IPS-18a (cell line): ENCODE measurements around the gene PPOX.

Source experiments
- H3K27ac ChIP-seq: one replicate; pipeline ENCODE4 v1.5.1; 2013; ENCODE audit warnings: low read length
- H3K27me3 ChIP-seq: one replicate; pipeline ENCODE4 v1.6.1; 2013; ENCODE audit warnings: mild to moderate bottlenecking, low read length; ENCODE audit not compliant: control insufficient read depth, insufficient read depth
- H3K36me3 ChIP-seq: one replicate; pipeline ENCODE4 v1.6.1; 2013; ENCODE audit warnings: low read depth, low read length; ENCODE audit not compliant: control insufficient read depth
- H3K4me1 ChIP-seq: one replicate; pipeline ENCODE4 v1.6.1; 2013; ENCODE audit warnings: low read depth, low read length; ENCODE audit not compliant: control insufficient read depth
- H3K4me3 ChIP-seq: one replicate; pipeline ENCODE4 v1.5.1; 2013; ENCODE audit warnings: low read length
- H3K9ac ChIP-seq: one replicate; pipeline ENCODE4 v1.6.1; 2013; ENCODE audit warnings: mild to moderate bottlenecking, low read length, moderate library complexity
- H3K9me3 ChIP-seq: one replicate; pipeline ENCODE4 v1.6.1; 2013; ENCODE audit warnings: low read depth, low read length; ENCODE audit not compliant: control insufficient read depth

PPOX gene

DNA sequence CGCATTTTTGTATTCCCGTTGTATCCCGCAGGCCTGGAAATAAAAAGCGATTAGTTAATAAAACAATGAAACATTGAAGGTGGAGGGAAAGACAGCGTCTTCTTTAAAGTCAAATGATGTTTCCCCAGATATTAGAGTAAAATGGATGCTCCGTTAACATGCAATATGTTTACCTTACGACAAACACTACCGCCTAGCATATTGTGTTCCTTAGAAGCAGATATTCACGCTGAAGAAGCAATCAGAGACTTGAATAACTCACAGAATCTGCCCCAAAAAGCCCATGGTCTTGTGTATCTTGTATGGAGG is 11.7 kb downstream of the PPOX start:
- Histone ChIP-seq H3K4me1 (peaks cover 6% of the 10 kb centered on the region), H3K27ac (peak overlapping the region; percentile 61), H3K27me3 (no peaks in the 10 kb centered on the region), H3K9me3 (no peaks in the 10 kb centered on the region), H3K36me3 (peaks cover 20% of the 10 kb centered on the region), H3K9ac (peak overlapping the region; percentile 74), H3K4me3 (peak overlapping the region; percentile 93)

DNA sequence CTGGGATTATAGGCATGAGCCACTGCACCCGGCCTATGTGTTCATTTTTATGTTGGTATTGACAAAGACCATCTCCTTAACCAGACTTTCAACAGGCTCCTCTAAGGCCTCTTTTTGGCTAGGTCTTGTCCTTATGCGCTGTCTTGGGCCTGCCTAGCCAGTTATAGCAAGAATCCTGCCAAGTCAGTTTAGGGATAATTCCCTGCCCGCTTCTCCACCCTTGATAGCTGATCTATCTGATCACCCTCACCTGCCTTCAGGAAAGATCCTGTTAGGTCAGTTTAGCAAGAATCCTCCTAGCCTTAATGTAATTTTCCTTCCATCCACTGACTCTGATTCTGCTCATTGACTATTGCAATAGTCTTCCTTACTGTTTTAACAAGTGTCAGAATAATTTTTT is 13.5 kb downstream of the PPOX start:
- Histone ChIP-seq H3K27ac (no peak overlapping the region), H3K4me1 (peaks cover 6% of the 10 kb centered on the region), H3K9ac (no peak overlapping the region), H3K27me3 (no peaks in the 10 kb centered on the region), H3K4me3 (no peak overlapping the region), H3K9me3 (no peaks in the 10 kb centered on the region), H3K36me3 (peaks cover 6% of the 10 kb centered on the region)

DNA sequence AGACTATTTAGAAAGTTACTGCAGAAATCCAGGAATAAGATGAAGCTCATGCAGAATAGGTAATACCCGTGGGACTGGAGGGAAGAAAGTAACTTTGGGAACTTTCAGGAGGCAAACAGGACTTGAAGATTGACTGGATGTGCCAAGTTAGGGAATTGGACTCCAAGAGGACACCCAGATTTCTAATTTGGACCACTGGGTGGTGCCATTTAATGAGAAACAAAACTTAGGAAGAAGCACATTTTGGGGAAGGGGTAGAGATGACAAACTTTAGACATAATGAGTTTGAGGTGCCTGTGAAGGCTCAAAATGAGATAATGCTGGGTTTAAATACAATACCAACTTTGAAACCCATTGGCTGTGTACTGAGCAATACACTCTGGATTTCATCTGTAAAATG is 14.4 kb downstream of the PPOX start:
- Histone ChIP-seq H3K4me1 (peaks cover 6% of the 10 kb centered on the region), H3K27me3 (no peaks in the 10 kb centered on the region), H3K9me3 (no peaks in the 10 kb centered on the region), H3K9ac (no peak overlapping the region), H3K4me3 (no peak overlapping the region), H3K27ac (no peak overlapping the region), H3K36me3 (no peaks in the 10 kb centered on the region)

DNA sequence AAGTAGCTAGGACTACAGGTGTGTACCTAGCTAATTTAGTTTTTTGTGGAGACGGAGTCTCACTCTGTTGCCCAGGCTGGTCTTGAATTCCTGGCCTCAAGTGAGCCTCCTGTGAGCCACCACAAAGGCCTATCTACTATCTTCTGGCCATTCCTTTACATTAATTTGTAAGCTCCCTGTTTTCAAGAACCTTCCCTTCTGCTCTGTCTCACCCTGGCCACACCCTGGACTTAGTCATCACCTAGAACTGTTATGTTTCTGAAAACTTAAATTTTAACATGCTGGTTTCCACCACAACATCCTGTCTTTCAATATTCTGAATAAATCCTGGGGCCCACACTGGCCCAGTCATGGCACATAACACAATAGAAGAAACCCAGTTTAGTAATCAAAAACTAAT is 16.0 kb downstream of the PPOX start:
- Histone ChIP-seq H3K9me3 (no peaks in the 10 kb centered on the region), H3K4me1 (peaks cover 6% of the 10 kb centered on the region), H3K27me3 (no peaks in the 10 kb centered on the region), H3K27ac (no peak overlapping the region), H3K9ac (no peak overlapping the region), H3K4me3 (no peak overlapping the region), H3K36me3 (no peaks in the 10 kb centered on the region)

DNA sequence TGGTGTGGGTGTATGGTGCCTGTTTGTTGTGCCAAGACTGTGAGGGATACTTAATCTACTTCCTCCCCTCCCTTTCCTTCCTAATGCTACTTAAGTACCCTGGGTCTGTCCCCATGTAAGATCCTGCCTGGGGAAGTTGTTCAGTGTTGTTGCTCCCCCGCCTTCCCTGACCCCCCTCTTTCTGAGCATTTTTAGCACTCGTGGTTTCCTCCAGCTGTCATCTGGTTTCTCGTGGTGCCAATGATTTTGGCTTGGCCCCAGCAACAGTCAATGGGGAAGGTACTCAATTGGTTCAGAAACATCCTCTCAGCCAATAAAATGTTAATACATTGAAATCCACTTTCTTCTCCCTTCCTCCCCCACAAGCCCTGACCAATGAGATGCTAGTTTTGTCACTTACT is 19.1 kb downstream of the PPOX start:
- no peaks in the 10 kb centered on the region for H3K36me3 ChIP-seq
- H3K4me1 ChIP-seq = no peaks in the 10 kb centered on the region
- H3K27me3 ChIP-seq = no peaks in the 10 kb centered on the region
- no peaks in the 10 kb centered on the region for H3K9me3 ChIP-seq
- no peak overlapping the region for H3K27ac ChIP-seq
- no peak overlapping the region for H3K9ac ChIP-seq
- no peak overlapping the region for H3K4me3 ChIP-seq

DNA sequence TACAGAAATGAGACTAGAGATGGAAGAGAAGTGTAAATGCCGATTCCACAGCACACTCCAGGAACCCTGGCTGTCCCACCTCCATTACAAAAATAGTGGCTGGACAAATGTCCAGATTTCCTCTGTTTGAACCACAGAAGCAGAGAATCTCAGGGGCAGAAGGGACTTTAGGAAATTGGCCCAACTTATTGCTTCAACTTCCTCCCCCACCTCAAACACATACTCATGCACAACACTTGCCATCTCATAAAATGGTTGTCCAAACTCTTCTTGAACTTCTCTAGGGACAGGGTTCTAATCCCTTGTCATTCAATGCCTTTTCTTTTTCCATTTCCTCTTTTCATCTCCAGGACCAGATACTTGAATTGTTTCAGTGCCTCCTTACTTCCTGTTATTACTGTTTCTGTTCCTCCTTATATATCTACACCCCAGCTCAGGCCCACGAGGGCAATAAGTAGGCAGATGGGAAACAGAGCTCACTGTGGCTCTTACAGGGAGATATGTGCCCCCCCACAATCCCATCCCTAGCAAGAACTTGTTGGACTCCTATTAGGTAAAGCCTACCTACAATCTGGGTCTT is 19.6 kb downstream of the PPOX start:
- no peak overlapping the region for H3K4me3 ChIP-seq
- no peaks in the 10 kb centered on the region for H3K36me3 ChIP-seq
- H3K9ac ChIP-seq = no peak overlapping the region
- H3K27me3 ChIP-seq = no peaks in the 10 kb centered on the region
- no peak overlapping the region for H3K27ac ChIP-seq
- no peaks in the 10 kb centered on the region for H3K4me1 ChIP-seq
- no peaks in the 10 kb centered on the region for H3K9me3 ChIP-seq

DNA sequence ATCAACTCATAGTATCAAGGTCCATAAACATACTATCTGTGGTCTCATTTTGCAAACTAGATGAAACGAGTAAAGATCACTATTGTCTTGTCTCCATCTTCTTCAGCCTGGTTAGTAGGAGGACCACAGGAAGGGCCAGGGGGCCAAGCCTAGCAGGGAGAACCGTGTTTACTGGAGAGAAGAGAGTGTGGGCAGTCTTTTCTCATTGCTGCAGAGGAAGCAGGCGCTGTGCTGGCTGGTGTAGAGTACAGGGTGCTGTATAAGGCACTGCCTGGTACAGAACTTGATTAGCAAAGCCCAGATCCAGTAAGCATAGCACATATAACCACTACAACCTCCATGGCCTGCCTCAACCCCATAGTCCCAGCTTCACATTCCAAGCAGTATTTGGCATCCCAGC is 21.1 kb downstream of the PPOX start:
- no peak overlapping the region for H3K4me3 ChIP-seq
- no peaks in the 10 kb centered on the region for H3K9me3 ChIP-seq
- H3K27ac ChIP-seq = no peak overlapping the region
- no peaks in the 10 kb centered on the region for H3K4me1 ChIP-seq
- H3K9ac ChIP-seq = no peak overlapping the region
- no peaks in the 10 kb centered on the region for H3K27me3 ChIP-seq
- H3K36me3 ChIP-seq = peaks cover 8% of the 10 kb centered on the region

DNA sequence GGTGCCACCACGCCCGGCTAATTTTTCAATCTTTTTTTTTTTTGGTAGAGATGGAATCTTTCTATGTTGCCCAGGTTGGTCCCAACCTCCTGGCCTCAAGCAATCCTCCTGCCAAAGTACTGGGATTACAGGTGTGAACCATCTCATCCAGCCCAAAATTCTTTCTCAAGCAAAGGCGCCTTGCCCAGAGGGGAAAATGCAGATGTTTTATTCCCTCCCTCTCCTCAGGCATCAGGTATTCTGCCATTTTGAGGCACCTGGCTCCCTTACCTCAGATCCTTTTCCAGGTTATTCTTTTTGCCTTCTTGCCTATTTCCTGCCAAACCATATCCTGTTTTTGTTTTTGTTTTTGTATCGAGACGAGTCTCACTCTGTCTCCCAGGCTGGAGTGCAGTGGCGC is 22.2 kb downstream of the PPOX start:
- H3K9me3 ChIP-seq = no peaks in the 10 kb centered on the region
- H3K27ac ChIP-seq = no peak overlapping the region
- no peaks in the 10 kb centered on the region for H3K4me1 ChIP-seq

DNA sequence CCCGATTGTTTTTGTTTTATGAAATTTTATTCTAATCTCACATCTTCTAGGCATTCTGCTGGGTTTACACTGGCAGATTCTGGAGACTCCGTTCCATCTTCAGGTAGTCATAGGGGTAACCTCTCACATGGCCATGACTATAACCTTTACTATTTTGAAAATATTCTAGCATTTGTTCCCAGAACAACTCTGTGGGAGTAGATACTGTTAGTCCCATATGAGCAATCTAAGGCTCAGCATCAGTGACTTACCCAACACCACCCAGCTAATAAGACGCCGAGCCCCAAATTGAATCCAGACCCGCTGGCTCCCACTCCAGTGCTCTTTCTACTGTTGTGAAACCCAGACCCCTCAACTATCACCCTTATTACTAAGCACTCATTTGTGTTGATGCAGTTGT is 22.8 kb downstream of the PPOX start:
- H3K9me3 ChIP-seq = no peaks in the 10 kb centered on the region
- peaks cover 8% of the 10 kb centered on the region for H3K36me3 ChIP-seq
- H3K27me3 ChIP-seq = no peaks in the 10 kb centered on the region
- no peak overlapping the region for H3K27ac ChIP-seq
- no peak overlapping the region for H3K9ac ChIP-seq
- no peaks in the 10 kb centered on the region for H3K4me1 ChIP-seq
- H3K4me3 ChIP-seq = no peak overlapping the region

More for the DNA sequence above, 22.2 kb downstream of the PPOX start:
- Histone ChIP-seq H3K36me3 (peaks cover 8% of the 10 kb centered on the region), H3K9ac (no peak overlapping the region), H3K4me3 (no peak overlapping the region), H3K27me3 (no peaks in the 10 kb centered on the region)

DNA sequence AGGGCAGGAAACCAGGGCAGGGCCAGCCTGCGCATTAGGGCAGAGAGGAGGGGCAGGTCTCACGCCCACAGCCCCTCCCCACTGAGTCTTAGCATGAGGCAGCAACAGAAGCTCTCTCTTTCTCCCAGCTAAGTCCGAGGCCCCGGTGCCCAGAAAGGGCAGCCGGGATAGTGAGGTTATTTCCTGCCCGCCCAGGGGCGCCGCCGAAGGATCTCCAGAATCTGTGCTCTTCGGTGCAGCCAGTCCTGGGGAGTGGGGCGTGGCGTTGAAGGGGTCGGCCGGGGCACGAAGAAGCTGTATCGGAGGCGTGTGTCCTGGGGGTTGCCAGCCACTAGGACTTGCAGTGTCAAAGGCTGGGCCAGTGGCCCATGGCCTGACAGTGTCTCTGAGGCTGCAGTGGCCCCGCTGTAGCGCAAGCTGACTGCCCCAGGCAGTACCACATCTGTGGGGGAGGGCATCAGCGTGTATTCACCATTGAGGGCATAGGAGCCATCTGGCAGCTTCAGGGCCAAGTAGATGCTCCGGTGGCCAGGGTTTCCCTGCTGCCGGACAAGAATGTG is 24.8 kb downstream of the PPOX start:
- H3K27ac ChIP-seq = no peak overlapping the region
- H3K4me1 ChIP-seq = no peaks in the 10 kb centered on the region
- H3K4me3 ChIP-seq = no peak overlapping the region
- peaks cover 13% of the 10 kb centered on the region for H3K36me3 ChIP-seq
- no peaks in the 10 kb centered on the region for H3K27me3 ChIP-seq
- no peak overlapping the region for H3K9ac ChIP-seq
- no peaks in the 10 kb centered on the region for H3K9me3 ChIP-seq

DNA sequence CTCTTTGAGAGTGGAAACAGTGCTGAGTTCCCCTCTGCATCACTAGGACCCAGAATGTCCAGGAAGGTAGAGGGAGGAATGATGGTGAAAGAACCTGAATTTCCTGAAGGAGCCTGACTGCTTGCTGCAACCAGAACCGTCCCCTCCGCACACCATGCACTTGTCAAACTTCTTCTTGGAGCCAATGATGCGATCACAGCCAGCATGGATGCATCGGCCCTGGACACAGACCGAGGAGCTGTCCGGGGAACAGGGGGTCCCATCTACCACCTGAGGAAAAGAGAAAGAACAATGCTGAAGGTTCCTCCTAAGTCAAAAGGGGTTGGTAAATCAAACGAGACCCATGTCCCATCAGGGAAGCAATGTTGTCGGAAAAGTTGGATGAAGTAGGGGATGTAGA is 25.7 kb downstream of the PPOX start:
- peaks cover 5% of the 10 kb centered on the region for H3K4me1 ChIP-seq

More for the DNA sequence above, 25.7 kb downstream of the PPOX start:
- H3K9ac ChIP-seq = no peak overlapping the region
- peaks cover 13% of the 10 kb centered on the region for H3K36me3 ChIP-seq
- H3K27me3 ChIP-seq = no peaks in the 10 kb centered on the region
- H3K9me3 ChIP-seq = no peaks in the 10 kb centered on the region
- H3K27ac ChIP-seq = no peak overlapping the region
- H3K4me3 ChIP-seq = no peak overlapping the region
